SK-N-SH (cell line): Measurements from ENCODE around the gene MYD88.

Experiments used
- CTCF ChIP-seq: fragments of 200-600 bp; sonication (generic); IDR thresholded peaks from 2 replicates; pipeline ENCODE4 v1.6.1; 2017; ENCODE audit warnings: antibody characterized with exemption, mild to moderate bottlenecking, moderate library complexity
- EP300 ChIP-seq, 2 experiments: IDR thresholded peaks; 2 replicates each; pipeline versions ENCODE4 v1.4.0 to v1.6.1; 2012; ENCODE audit warnings: borderline replicate concordance in 1 of 2, low read depth in 1 of 2, low read length in 1 of 2
- FOSL2 ChIP-seq: IDR thresholded peaks from 2 replicates; pipeline ENCODE4 v1.4.0; 2012; ENCODE audit warnings: low read depth, mild to moderate bottlenecking, moderate library complexity, borderline replicate concordance
- FOXM1 ChIP-seq: IDR thresholded peaks from 2 replicates; pipeline ENCODE4 v1.4.0; 2012; ENCODE audit warnings: low read depth, mild to moderate bottlenecking
- GABPA ChIP-seq: IDR thresholded peaks from 2 replicates; pipeline ENCODE4 v1.4.0; 2012; ENCODE audit warnings: low read depth, mild to moderate bottlenecking
- JUND ChIP-seq: IDR thresholded peaks from 2 replicates; pipeline ENCODE4 v1.4.0; 2012
- MAX ChIP-seq: IDR thresholded peaks from 2 replicates; pipeline ENCODE4 v1.4.0; 2012; ENCODE audit warnings: low read depth
- MXI1 ChIP-seq: IDR thresholded peaks from 2 replicates; pipeline ENCODE4 v1.6.1; 2012; ENCODE audit warnings: mild to moderate bottlenecking, low read depth, low read length, improper control_type of control experiment
- PBX3 ChIP-seq: IDR thresholded peaks from 2 replicates; pipeline ENCODE4; 2012
- RCOR1 ChIP-seq: fragments of 150-350 bp; IDR thresholded peaks from 2 replicates; pipeline ENCODE4 v1.6.1; 2017; ENCODE audit warnings: antibody characterized with exemption, low read length
- SIN3A ChIP-seq: IDR thresholded peaks from 2 replicates; pipeline ENCODE4 v1.6.1; 2012; ENCODE audit warnings: low read depth, mild to moderate bottlenecking, low read length, moderate library complexity, borderline replicate concordance
- TAF1 ChIP-seq: IDR thresholded peaks from 2 replicates; pipeline ENCODE4 v1.6.1; 2012; ENCODE audit warnings: low read depth, mild to moderate bottlenecking, low read length, moderate library complexity, borderline replicate concordance
- YY1 ChIP-seq: IDR thresholded peaks from 2 replicates; pipeline ENCODE4 v1.4.0; 2012; ENCODE audit warnings: low read depth, mild to moderate bottlenecking
- TF ChIP-seq, protein P1 (sequence below): fragments of 150-350 bp; IDR thresholded peaks from 2 replicates; pipeline ENCODE4 v1.6.1; 2016; ENCODE audit warnings: mild to moderate bottlenecking, low read depth, low read length

DNA sequence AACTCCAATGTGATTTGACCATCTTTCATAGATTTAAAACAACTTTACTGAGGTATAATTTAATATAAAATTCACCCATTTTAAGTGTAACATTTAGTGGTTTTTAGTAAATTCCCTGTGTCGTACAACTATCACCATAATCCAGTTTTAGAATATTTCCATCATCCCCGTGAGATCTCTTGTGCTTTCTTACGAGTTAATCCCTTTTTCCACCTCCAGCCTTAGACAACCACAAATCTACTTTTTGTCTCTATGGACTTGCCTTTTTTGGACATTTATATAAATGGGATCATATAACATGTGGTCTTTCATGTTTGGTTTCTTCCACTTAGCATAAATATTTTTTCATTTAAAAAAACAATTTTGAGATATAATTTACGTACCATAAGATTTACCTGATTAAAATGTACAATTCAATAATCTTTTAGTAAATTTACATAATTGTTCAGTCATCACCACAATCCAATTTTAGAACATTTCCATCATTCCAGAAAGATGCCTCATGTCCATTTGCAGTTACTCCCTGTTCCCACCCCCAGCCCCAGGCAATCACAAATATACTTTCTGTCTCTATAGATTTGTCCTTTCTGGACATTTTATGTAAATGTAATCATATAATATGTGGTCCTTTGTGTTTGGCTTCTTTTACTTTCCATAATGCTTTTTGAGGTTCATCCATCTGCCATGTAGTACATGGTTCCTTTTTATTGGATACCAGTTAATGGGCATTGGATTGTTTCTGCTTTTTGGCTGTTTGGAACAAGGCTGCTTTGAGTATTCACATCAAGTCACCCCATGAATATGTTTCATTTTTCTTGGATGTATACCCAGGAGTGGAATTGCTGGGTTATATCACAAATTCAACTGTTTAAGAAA lies 29.9 kb downstream of the MYD88 start:
- TF ChIP-seq CTCF: no peak
- TF ChIP-seq EP300 (IDR thresholded peaks at IDR 0.05; ENCODE audit: borderline replicate concordance in 1 of 2, low read depth in 1 of 2, low read length in 1 of 2): no peak
- no peak for TF ChIP-seq MAX
- peak; percentile 57 for TF ChIP-seq JUND
- no peak for TF ChIP-seq YY1
- TF ChIP-seq SIN3A: no peak
- no peak for TF ChIP-seq MXI1
- no peak for TF ChIP-seq FOXM1
- TF ChIP-seq RCOR1: no peak
- no peak for TF ChIP-seq GABPA
- TF ChIP-seq, protein P1, sequence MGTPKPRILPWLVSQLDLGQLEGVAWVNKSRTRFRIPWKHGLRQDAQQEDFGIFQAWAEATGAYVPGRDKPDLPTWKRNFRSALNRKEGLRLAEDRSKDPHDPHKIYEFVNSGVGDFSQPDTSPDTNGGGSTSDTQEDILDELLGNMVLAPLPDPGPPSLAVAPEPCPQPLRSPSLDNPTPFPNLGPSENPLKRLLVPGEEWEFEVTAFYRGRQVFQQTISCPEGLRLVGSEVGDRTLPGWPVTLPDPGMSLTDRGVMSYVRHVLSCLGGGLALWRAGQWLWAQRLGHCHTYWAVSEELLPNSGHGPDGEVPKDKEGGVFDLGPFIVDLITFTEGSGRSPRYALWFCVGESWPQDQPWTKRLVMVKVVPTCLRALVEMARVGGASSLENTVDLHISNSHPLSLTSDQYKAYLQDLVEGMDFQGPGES: no peak
- TF ChIP-seq FOSL2: peak; percentile 58; the same call in 1 of the 2 replicates
- TF ChIP-seq PBX3: peak; percentile 33; the same call in 1 of the 2 replicates
- no peak for TF ChIP-seq TAF1
